ENCODE results near the gene PSTPIP1.
"Not testable (repeated sequence)": the region's sequence is repeated elsewhere in the genome, so short reads cannot be mapped to it uniquely, and the experiment has no call there.

PSTPIP1 gene

DNA sequence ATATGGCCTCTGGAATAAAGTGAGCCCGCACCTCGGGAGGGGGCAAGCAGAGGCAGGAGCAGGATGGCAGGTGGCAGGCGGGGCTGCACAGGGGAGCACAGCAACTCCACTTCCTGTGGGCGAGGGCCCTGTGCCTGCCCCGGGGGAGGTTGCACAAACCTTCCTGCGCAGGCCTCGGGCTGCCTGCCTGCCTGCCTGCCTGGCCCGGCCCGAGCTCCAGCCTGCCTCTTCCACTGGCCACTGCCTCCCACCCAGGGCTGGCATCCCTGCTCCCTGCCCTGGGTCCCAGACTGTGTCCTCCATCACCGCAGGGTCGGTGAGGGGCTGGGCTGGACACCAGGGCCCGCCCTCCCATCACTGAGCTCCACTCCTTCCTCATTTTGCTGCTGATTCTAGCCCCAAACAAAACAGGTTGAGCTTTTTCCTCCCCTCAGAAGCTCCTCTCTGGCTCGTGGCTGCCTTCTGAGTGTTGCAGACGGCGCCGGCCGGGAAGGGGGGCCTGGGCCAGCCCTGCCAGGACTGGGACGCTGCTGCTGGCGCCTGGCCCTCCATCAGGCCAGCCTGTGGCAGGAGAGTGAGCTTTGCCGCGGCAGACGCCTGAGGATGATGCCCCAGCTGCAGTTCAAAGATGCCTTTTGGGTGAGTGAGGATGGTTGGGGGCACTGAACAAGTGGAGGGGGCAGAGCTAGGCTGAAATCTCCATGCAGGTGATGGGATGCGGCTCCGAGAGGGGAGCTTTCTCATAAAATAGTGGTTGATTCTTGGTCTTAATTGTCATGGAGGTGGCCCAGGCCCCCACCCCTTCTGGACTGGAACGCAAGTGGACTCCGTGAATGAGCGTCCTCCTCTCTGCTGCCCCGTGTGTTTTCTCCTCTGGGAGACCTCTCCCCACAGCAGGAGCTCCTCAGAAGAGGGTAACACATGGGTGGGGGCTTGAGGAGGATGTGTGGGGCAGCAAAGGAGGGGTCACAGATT, at the start of gene PSTPIP1:
Gene PSTPIP1, plus strand, starts transcription at position 156 of the 975 bp plus-strand sequence. Its CDS starts 448 bp downstream, at position 604.
- peak; percentile 43 for DNase-seq

DNA sequence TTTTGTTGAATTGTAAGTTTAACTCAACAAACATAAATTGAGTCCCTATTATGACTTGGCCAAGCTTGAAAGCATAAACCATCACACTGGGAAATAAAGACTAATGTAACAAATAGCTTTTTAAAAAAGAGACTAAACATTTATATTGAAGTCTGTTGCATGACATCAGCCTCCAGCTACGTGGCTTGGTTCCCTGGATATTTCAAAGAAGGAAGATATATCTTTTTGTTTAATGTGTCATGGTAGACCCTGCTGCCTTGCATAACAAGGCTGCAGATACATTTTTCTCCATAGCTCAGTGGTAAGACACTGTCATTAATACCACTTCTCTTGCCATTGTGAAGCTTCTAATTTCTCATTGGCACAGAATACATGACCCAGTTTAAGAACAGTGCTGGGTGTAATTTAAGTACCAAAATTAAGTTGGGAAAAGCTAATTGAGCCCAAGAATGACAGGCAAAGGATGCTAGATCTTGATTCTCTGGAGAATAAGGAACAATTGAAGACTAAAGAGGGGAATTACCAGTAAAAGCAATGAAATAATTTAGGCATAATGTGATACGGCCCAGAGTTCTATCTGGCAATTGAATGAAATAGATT, 49.3 kb upstream of the PSTPIP1 start:
- DNase-seq = no peak

DNA sequence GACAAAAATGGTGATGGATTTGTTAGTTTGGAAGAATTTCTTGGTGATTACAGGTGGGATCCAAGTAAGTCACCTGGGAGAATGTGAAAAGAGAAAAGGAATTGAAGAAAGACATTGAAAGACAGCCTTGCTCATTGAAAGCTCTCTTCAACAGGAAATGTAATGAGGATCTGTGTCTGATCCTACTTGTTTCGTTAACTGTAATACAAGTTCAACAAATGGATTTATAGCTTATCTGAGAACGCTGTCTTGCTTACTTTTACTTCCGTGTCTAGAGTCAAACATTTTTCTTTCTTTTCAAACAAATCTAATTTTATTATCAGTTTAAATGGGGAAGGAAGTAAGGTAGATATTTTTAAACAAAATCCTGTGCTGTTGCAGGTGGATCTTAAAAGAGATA, 47.5 kb upstream of the PSTPIP1 start:
- DNase-seq = no peak

DNA sequence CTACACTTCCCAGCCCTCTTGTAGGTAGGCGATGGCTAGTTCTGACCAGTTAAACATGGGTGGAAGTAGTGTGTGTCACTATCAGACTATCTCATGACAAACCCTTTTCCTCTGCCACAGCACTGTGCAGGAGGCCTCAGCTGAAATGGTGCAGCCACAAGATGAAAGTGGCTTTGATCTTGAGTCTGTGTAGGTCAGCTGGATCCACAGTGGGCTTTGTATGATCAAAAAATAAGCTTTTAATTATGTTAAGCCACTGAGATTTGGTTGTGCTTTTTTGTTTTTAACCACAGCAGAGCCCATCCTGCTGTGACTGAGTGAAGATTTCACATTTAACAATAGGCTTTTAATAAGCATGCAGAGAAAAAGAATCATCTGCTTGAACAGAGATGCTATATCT, 43.7 kb upstream of the PSTPIP1 start:
- DNase-seq = peak; percentile 35

DNA sequence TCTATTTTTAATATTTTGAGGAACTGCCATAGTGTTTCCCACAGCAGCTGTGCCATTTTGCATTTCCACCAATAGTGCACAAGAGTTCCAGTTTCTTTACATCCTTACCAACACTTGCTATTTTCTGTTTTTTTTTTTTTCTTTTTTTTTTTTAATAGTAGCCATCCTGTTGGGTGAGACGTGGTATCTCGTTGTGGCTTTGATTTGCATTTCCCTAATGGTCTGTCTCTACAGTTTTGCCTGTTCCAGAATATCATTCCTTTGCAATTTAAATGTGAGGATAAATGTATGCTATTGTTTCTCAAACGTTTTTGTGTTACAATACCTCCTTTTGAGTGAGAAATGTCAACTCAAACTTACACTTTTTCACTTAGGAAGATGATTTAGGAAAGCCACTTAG, 41.0 kb upstream of the PSTPIP1 start:
- no peak for DNase-seq

DNA sequence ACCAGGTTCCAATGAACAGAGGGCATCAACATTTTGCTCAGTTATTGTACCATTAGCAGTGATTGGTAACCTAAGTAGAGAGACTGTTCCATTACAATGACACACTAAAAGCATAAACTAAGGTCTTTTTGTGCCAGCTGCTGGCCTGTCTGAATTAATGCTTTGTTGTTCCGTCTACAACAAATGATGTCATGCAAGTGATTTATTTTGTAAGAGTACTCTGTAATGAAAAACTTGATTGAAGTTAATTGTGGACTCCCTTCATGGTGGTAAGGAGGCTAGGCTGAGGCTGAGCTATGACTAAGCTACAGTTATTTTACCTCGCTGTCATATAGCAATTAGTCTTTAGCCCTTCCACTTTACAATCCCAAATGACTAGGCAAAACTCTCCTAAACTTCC, 40.2 kb upstream of the PSTPIP1 start:
- no peak for DNase-seq

DNA sequence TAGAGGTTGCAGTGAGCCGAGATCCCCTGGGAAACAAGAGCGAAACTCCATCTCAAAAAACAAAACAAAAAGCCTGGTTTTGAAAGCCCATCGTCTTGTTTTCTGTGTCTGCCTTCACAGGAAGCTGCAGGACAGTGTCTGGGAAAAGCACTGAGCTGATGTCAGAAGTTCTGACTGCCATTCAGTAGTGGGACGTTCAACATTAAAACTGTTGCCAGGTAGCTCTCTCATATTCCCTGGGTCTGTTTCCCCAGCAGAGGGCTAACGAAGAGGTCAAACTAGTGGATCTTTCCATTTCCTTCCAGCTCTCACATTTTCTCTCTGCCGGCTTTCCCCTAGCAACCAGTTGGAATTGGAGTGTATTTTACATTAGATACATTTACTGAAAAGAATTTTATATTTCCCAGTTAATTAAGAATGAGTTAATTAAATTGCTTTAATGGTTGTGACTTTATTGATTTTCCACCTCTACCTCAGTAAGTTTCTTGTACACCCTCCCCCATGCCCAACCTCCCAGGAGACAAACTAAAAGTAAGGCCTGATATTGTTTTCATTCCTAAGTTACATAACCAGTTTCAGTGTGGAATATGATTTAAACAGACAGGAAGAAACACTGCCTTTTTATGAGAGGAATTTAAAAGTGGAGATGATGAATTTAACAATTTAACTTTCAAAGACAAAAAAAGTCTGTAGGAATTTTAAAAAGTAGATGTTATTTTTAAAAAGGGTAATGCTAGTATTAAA, 33.5 kb upstream of the PSTPIP1 start:
- DNase-seq = no peak

DNA sequence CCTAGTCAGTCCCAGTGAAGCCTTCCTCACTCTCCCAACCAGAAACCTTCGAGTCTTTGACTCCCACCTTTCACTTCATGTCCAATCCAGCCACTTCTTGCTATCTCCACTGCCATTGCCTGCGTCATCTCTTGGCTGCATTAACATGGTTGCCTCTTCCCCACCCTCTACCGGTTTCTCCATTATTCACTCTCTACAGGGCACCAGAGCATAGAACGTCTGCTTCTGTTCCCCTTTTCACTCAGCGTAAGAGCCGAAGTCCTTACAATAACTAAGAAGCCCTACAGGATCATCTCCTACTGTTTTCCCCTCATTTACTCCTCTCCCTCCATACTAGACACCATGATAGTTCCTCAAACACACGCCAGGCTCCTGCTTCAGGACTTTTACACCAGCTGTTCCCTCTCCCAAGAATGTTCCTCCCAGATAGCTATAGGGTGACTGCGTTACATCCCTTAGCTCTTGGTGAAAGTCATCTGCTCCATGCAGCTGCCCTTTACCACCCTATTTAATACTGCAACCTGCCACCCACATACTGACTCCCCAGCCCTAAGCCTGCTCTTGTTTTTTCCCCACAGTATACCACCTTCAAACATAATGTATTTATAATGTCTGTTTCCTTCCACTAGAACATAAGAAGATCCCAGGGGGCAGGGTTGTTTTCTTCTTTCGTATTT, 32.5 kb upstream of the PSTPIP1 start:
- no peak for DNase-seq

DNA sequence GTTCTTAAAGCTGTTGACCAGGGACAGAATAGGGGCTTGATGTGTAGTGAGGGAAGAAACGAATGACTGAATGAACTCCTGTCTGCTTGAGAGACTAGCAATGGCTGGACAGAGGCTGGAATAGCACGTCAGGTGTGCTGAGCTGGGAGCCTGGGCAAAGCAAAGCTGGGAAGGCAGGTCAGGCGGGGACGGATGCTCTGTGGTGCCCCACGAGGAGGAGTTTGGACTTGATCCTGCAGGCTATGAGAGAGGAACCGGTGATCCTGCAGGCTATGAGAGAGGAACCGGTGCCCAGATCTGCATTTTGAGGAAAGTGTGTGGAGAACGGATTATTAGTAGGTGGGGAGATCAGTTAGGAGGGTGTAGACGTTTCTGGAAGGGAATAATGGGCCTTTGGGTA, 31.3 kb upstream of the PSTPIP1 start:
- DNase-seq = no peak

DNA sequence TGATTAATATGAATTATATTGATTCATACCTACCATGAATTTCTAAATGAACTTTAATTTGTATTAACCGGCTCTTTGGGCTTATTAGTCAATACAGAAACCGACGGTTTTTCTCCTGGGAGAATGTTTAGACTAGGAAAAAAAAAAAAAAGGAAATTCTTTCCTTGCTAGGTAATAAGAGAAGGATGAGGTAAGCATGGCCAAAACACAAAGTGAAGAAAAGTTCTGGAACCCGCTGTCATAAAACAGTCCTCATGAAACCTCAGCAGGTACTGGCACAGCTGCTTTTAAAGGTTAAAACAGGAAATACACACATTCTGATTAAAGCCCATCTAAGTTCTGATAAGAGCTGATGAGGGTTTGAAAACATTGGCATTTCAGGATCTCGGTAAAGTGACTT, 30.8 kb upstream of the PSTPIP1 start:
- no peak for DNase-seq

DNA sequence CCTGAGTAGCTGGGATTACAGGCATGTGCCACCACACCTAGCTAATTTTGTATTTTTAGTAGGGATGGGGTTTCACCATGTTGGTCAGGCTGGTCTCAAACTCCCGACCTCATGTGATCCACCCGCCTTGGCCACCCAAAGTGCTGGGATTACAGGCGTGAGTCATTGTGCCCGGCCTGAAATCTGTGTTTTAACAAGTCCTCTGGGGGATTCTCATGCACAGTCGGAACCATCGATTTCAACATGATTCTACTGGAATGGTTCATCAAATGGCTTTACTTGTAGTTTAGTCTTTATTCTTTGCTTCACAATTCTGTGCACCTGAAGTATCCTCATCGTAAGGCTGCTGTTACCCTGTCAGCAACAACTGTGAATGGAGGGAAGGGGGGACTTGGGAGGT, 28.9 kb upstream of the PSTPIP1 start:
- DNase-seq = not testable (repeated sequence)

DNA sequence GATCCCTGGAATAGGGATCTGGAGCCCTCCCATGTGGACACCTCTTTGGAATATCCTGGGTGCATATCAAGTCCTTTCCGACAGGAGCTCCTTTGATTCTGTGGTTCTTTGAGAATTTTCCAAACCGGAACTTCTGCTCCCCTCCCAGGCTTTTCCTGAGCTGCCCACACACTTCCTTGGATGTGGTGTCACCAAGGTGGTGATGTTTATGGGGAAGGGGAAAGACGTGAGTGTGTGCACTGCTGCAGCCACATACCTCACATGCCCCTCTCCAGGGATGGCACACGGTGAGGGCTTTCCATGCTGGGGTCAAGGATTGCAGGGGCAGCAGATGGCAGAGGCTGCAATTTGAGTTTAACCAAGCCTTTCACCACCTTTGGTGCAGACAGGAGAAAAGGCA, 27.9 kb upstream of the PSTPIP1 start:
- DNase-seq = no peak

DNA sequence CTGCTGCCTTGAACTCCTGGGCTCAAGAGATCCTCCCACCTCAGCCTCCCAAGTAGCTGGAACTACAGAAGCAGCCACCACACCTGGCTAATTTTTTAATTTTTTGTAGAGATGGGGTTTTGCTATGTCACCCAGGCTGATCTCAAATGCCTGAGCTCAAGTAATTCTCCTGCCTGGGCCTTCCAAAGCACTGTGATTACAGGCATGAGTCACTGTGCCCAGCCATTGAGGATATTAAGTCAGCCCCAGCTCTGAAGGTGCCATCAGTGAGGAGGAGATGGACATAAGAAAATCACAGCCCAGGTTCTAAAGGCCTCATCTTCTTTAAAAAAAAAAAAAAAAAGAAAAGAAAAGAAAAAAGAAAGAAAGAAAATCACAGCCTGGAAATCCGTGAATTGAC, 26.6 kb upstream of the PSTPIP1 start:
- DNase-seq = no peak

DNA sequence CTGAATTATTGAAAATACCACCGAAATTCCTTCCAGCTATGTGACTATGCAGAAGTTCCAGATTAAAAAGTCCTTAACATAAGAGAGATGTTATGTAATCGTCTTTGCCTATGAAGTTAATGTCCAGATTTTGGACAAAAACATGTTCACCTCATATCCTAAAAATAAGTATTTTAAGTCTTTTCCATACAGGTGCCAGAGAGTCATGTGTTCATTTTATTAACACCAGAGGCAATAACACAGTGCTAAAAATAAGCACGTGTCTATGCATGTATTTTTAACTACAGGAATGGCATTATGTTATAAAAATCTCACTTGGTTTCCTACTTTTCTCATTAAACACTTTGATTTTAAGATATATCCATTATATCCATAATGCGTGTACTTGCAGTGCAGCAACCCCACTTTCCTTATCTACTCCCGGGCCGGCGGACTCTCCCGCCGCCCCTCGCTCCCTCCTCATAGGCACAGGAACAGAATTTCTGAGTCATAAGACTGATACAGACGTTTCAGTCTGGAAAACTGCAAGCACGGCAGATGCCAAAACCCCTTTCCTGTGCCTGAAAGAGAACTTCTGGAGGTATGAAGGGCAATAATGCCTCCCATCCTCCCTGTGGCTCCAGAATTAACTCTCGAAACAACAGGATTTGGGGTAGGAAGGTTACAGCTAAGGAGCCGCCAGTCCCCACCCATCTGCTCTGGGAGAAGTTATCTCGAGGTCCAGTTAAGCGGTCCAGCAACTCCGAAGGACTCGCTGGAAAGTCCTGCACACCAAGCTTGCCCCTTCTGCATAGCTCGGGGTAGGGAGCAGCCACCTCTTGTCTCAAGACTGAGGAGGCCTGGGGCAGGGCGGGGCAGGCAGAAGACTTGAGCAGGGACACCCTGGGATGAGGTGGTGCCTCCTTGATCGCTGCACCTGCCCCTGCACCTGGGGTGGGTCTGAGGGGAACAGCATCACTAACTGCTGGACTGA, 22.3 kb upstream of the PSTPIP1 start:
- DNase-seq = no peak

DNA sequence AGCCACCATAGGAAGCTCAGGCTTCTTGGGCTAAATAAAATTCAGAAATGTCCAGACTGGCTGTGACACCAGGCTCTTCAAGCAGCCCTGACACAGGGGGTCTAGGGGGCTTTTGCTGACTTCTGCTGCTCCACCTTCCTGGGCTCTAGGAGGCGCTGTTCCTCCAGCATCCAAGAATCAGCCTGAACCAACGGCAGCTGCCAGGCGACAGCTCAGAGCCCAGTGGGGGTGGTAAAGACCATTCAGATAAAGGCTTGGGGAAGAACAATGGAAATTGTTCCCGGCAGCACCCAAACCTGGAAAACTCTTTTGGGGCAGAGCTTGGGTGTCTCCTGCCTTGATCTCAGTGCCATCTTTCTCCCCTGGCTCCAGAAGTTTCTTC, 21.6 kb upstream of the PSTPIP1 start:
- peak; percentile 53 for DNase-seq

DNA sequence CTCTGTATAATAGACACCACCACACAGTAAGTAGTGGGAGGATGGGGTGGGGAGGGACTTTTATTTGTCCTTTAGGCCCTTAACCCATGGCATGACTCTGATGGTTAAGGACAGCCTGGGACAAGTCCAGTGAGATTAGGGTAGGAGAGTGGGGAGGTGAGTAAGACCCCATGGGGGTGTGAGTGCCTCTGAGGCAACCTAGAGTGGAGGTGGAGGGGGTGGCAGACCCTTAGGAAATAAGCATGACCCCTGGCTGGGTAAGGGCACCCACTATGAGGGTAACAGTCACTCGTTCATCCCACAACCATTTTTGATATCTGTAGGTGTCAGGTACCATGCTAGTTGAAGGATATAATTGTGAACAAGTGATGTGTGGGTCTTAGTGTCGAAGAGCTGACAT, 21.0 kb upstream of the PSTPIP1 start:
- DNase-seq = no peak

DNA sequence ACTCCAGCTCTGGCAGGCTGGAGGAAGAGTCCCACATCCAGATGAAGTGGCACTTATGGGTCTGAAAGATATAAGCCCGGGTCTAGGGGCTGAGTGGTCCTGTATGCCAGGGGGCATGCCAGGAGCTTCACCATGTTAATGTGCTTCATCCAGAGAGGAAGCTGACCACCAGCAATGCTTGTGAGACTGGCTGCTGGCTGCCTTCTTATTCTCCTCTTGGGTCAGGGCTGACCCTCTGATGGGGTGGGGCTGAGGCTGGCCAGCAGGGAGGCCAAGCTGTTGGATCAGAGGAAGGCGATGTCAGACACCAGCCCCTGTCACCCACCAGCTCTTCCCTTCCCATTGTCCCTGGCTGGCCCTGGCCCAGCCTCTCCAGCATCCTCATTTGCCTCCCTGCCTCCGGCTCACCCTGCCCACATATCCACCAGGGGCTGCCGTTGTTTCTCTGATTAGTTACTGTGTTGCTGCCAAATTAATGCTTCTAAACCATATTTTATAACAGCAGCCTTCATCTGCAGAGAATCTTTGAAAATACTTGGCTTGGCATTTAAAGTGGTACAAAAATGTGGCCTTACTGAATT, 20.4 kb upstream of the PSTPIP1 start:
- no peak for DNase-seq

DNA sequence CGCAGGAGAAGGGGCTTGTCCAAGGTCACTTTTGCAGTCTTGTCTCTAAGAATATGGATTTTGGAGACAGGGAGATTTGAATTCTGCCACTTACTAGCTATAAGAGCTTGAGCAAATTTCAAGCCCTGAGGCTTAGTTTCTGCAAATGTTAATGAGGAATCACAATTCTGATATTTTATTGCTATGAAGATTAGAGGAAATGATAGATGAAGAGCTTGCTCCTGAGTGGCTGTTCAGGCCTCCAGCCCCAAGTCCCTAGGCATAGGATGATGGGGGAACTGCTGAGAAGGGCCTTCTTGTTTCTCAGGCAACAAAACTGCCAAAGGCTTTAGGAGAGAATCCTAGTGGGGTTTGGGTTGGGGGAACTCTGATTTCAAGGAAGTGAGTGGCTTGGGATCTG, 18.8 kb upstream of the PSTPIP1 start:
- no peak for DNase-seq

DNA sequence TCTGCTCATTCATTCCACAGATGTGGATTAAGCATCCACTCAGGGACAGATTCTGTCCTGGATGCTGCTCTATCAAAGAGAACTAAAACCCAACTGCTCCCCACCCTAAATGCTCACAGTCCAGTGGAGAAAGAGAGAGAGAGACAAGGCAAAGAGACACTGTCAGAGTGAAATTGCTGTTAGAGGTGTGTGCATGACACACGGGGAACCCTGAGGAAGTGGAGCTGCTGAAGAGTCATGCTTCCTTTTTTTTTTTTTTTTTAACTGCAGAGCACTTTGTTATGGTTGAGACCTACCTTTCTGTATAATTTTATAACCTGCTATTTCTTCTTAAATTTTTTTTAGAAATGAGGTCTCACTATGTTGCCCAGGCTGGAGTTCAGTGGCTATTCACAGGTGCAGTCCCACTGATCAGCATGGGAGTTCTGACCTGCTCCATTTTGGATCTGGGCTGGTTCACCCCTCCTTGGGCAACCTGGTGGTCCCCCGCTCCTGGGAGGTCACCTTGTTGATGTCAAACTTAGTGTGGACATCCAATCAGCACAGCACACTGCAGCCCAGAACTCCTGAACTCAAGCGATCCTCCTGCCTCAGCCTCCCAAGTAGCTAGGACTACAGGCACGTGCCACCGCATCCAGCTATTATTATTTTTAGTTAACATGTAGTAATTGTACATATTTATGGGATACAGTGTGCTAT, 18.2 kb upstream of the PSTPIP1 start:
- no peak for DNase-seq

DNA sequence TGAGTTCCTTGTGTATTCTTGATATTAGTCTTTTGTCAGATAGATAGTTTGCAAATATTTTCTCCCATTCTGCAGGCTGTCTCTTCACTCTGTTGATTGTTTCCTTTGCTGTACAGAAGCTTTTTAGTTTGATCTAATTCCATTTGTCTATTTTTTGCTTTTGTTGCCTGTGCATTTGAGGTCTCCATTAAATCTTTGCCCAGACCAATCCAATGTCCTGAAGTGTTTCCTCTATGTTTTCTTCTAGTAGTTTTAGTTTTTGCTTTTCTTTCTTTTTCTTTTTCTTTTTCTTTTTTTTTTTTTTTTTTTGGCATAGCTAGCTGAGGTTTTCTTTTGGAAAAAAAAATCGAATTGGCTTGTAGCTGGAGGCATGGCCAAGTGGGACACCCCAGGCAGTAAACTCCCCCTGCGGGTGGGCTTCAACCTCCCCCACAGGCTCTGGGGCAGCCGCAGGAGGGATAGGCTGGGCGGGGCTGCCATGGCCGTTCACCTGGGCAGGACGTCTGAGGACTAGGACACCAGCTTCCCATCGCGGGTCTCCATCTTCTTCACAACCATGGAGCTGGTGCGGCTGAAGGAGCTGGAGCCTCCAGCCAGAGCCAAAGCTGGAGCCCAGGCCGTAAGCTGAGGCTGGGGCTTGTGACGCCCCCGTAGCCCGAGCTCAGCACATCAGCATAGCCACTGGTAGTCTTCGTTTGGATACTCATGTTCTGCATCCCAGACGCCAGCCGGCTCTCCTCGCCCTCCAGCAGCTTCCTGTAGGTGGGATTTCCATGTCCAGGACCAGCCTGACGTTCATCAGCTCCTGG, 16.2 kb upstream of the PSTPIP1 start:
- DNase-seq = no peak
